ENCODE results near the gene PLAAT1. TPM values are rescaled to one million over a fixed set of nuclear protein-coding genes. Genes with fewer than 3 reads are reported as not detected.

The PLAAT1 gene
- polyA plus RNA-seq, 3 donors: not detected

GRCh38 chr3:193228206-193228605, 12.8 kb upstream of the PLAAT1 start:
- no peak overlapping the region for H3K4me3 ChIP-seq (replicated peaks in 1 of 3; ENCODE audit: low read depth in 2 of 3, low read length in 3 of 3)
- 90% methylated on average over 2 of the region's 6 CpGs for WGBS (ENCODE audit: insufficient coverage)
- no peak for TF ChIP-seq CTCF (IDR thresholded peaks at IDR 0.05)

GRCh38 chr3:193229851-193230420, 11.1 kb upstream of the PLAAT1 start:
- no peaks in the 10 kb centered on the region for H3K36me3 Mint-ChIP-seq
- no peak for TF ChIP-seq CTCF (IDR thresholded peaks at IDR 0.05)
- intact Hi-C loops (cut with micrococcal nuclease): no loop called here
- no CpG with 5 or more reads among the region's 4 CpGs for WGBS (ENCODE audit: insufficient coverage)
- no peak overlapping the region for H3K27ac ChIP-seq (ENCODE audit: low read depth in 1 of 2, low read length in 2 of 2)
- no peaks in the 10 kb centered on the region for H3K36me3 ChIP-seq (replicated peaks in 1 of 2; ENCODE audit: control insufficient read depth in 1 of 2, insufficient read depth in 2 of 2, low read length in 2 of 2)
- H3K9me3 Mint-ChIP-seq: peaks cover 0 to 4% (median 0%) of the 10 kb centered on the region in 7 donors
- H3K9ac ChIP-seq (ENCODE audit: insufficient read depth, low read length, poor library complexity, severe bottlenecking): no peak overlapping the region
- H3K9me3 ChIP-seq (replicated peaks in 1 of 2; ENCODE audit: control insufficient read depth in 1 of 2, insufficient read depth in 1 of 2, low read length in 2 of 2): no peaks in the 10 kb centered on the region
- DNase-seq: no peak
- H3K4me3 ChIP-seq (replicated peaks in 1 of 3; ENCODE audit: low read depth in 2 of 3, low read length in 3 of 3): no peak overlapping the region
- no peaks in the 10 kb centered on the region for H3K79me2 ChIP-seq (ENCODE audit: insufficient read depth, low read length)
- H3K4me1 Mint-ChIP-seq: no peaks in the 10 kb centered on the region
- H3K27me3 Mint-ChIP-seq (ENCODE audit: low read depth in 3 of 3): peaks cover 0 to 3% (median 1%) of the 10 kb centered on the region in 3 donors
- H4K20me1 ChIP-seq (ENCODE audit: insufficient read depth, low read length): no peaks in the 10 kb centered on the region
- H2AFZ ChIP-seq (ENCODE audit: insufficient read depth, low read depth, low read length, poor library complexity, severe bottlenecking): no peak overlapping the region
- H3K4me3 Mint-ChIP-seq: no peak overlapping the region
- H3K4me1 ChIP-seq (ENCODE audit: control insufficient read depth in 1 of 2, insufficient read depth in 2 of 2, low read length in 2 of 2): no peaks in the 10 kb centered on the region
- H3K27me3 ChIP-seq (ENCODE audit: control insufficient read depth in 2 of 2, insufficient read depth in 2 of 2, low read length in 2 of 2): no peaks in the 10 kb centered on the region
- H3K27ac Mint-ChIP-seq: no peak overlapping the region
- H3K4me2 ChIP-seq (replicated peaks; ENCODE audit: extremely low read depth, low read length, poor library complexity, severe bottlenecking): no peak overlapping the region

More at GRCh38 chr3:193228206-193228605, 12.8 kb upstream of the PLAAT1 start:
- H3K27ac Mint-ChIP-seq: no peak overlapping the region
- Histone ChIP-seq H4K20me1 (ENCODE audit: insufficient read depth, low read length) (no peaks in the 10 kb centered on the region), H3K79me2 (ENCODE audit: insufficient read depth, low read length) (no peaks in the 10 kb centered on the region), H3K4me2 (replicated peaks; ENCODE audit: extremely low read depth, low read length, poor library complexity, severe bottlenecking) (no peak overlapping the region), H3K9ac (ENCODE audit: insufficient read depth, low read length, poor library complexity, severe bottlenecking) (no peak overlapping the region), H2AFZ (ENCODE audit: insufficient read depth, low read depth, low read length, poor library complexity, severe bottlenecking) (no peak overlapping the region), H3K36me3 (replicated peaks in 1 of 2; ENCODE audit: control insufficient read depth in 1 of 2, insufficient read depth in 2 of 2, low read length in 2 of 2) (no peaks in the 10 kb centered on the region), H3K27ac (ENCODE audit: low read depth in 1 of 2, low read length in 2 of 2) (no peak overlapping the region), H3K4me1 (ENCODE audit: control insufficient read depth in 1 of 2, insufficient read depth in 2 of 2, low read length in 2 of 2) (no peaks in the 10 kb centered on the region), H3K9me3 (replicated peaks in 1 of 2; ENCODE audit: control insufficient read depth in 1 of 2, insufficient read depth in 1 of 2, low read length in 2 of 2) (no peaks in the 10 kb centered on the region), H3K27me3 (ENCODE audit: control insufficient read depth in 2 of 2, insufficient read depth in 2 of 2, low read length in 2 of 2) (no peaks in the 10 kb centered on the region)
- H3K9me3 Mint-ChIP-seq: peaks cover 0 to 4% (median 0%) of the 10 kb centered on the region in 7 donors
- H3K27me3 Mint-ChIP-seq (ENCODE audit: low read depth in 3 of 3): peaks cover 0 to 3% (median 1%) of the 10 kb centered on the region in 3 donors
- intact Hi-C loops (cut with micrococcal nuclease): no loop called here
- no peaks in the 10 kb centered on the region for H3K4me1 Mint-ChIP-seq
- no peak overlapping the region for H3K4me3 Mint-ChIP-seq
- DNase-seq: no peak
- H3K36me3 Mint-ChIP-seq: no peaks in the 10 kb centered on the region
